Measurements from ENCODE around the gene SLC23A2.

Gene SLC23A2

GRCh38 chr20:4910951-4911350 lies 90.4 kb downstream of the SLC23A2 start:
- ChIA-PET POLR2A (no interaction called here), CTCF (no interaction called here)
- TF ChIP-seq ZNF19 (tag by site-specific recombination; IDR thresholded peaks at IDR 0.05; ENCODE audit: low read depth): no peak
- TF ChIP-seq MZF1 (tag by site-specific recombination; IDR thresholded peaks at IDR 0.05; ENCODE audit: borderline replicate concordance): no peak
- no peak for TF ChIP-seq REPIN1 (tag by site-specific recombination; IDR thresholded peaks at IDR 0.05; ENCODE audit: low read depth)
- no peak for TF ChIP-seq ZNF791 (tag by site-specific recombination; IDR thresholded peaks at IDR 0.05)
- TF ChIP-seq ZNF394 (tag by site-specific recombination; IDR thresholded peaks at IDR 0.05; ENCODE audit: borderline replicate concordance): no peak
- no peak for TF ChIP-seq ZNF596 (tag by site-specific recombination; IDR thresholded peaks at IDR 0.05)
- TF ChIP-seq, protein P1, sequence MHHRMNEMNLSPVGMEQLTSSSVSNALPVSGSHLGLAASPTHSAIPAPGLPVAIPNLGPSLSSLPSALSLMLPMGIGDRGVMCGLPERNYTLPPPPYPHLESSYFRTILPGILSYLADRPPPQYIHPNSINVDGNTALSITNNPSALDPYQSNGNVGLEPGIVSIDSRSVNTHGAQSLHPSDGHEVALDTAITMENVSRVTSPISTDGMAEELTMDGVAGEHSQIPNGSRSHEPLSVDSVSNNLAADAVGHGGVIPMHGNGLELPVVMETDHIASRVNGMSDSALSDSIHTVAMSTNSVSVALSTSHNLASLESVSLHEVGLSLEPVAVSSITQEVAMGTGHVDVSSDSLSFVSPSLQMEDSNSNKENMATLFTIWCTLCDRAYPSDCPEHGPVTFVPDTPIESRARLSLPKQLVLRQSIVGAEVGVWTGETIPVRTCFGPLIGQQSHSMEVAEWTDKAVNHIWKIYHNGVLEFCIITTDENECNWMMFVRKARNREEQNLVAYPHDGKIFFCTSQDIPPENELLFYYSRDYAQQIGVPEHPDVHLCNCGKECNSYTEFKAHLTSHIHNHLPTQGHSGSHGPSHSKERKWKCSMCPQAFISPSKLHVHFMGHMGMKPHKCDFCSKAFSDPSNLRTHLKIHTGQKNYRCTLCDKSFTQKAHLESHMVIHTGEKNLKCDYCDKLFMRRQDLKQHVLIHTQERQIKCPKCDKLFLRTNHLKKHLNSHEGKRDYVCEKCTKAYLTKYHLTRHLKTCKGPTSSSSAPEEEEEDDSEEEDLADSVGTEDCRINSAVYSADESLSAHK (tag by site-specific recombination; IDR thresholded peaks at IDR 0.05): no peak
- TF ChIP-seq, protein P2, sequence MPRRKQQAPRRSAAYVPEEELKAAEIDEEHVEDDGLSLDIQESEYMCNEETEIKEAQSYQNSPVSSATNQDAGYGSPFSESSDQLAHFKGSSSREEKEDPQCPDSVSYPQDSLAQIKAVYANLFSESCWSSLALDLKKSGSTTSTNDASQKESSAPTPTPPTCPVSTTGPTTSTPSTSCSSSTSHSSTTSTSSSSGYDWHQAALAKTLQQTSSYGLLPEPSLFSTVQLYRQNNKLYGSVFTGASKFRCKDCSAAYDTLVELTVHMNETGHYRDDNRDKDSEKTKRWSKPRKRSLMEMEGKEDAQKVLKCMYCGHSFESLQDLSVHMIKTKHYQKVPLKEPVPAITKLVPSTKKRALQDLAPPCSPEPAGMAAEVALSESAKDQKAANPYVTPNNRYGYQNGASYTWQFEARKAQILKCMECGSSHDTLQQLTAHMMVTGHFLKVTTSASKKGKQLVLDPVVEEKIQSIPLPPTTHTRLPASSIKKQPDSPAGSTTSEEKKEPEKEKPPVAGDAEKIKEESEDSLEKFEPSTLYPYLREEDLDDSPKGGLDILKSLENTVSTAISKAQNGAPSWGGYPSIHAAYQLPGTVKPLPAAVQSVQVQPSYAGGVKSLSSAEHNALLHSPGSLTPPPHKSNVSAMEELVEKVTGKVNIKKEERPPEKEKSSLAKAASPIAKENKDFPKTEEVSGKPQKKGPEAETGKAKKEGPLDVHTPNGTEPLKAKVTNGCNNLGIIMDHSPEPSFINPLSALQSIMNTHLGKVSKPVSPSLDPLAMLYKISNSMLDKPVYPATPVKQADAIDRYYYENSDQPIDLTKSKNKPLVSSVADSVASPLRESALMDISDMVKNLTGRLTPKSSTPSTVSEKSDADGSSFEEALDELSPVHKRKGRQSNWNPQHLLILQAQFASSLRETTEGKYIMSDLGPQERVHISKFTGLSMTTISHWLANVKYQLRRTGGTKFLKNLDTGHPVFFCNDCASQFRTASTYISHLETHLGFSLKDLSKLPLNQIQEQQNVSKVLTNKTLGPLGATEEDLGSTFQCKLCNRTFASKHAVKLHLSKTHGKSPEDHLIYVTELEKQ (tag by site-specific recombination; IDR thresholded peaks at IDR 0.05; ENCODE audit: borderline replicate concordance): no peak
- TF ChIP-seq, protein P3, sequence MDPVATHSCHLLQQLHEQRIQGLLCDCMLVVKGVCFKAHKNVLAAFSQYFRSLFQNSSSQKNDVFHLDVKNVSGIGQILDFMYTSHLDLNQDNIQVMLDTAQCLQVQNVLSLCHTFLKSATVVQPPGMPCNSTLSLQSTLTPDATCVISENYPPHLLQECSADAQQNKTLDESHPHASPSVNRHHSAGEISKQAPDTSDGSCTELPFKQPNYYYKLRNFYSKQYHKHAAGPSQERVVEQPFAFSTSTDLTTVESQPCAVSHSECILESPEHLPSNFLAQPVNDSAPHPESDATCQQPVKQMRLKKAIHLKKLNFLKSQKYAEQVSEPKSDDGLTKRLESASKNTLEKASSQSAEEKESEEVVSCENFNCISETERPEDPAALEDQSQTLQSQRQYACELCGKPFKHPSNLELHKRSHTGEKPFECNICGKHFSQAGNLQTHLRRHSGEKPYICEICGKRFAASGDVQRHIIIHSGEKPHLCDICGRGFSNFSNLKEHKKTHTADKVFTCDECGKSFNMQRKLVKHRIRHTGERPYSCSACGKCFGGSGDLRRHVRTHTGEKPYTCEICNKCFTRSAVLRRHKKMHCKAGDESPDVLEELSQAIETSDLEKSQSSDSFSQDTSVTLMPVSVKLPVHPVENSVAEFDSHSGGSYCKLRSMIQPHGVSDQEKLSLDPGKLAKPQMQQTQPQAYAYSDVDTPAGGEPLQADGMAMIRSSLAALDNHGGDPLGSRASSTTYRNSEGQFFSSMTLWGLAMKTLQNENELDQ (tag by site-specific recombination; IDR thresholded peaks at IDR 0.05; ENCODE audit: low read depth): no peak
- TF ChIP-seq ZBTB7A (tag by site-specific recombination; IDR thresholded peaks at IDR 0.05; ENCODE audit: low read depth): no peak
- TF ChIP-seq, protein P4, sequence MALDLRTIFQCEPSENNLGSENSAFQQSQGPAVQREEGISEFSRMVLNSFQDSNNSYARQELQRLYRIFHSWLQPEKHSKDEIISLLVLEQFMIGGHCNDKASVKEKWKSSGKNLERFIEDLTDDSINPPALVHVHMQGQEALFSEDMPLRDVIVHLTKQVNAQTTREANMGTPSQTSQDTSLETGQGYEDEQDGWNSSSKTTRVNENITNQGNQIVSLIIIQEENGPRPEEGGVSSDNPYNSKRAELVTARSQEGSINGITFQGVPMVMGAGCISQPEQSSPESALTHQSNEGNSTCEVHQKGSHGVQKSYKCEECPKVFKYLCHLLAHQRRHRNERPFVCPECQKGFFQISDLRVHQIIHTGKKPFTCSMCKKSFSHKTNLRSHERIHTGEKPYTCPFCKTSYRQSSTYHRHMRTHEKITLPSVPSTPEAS (tag by site-specific recombination; IDR thresholded peaks at IDR 0.05): no peak
- TF ChIP-seq, protein P5, sequence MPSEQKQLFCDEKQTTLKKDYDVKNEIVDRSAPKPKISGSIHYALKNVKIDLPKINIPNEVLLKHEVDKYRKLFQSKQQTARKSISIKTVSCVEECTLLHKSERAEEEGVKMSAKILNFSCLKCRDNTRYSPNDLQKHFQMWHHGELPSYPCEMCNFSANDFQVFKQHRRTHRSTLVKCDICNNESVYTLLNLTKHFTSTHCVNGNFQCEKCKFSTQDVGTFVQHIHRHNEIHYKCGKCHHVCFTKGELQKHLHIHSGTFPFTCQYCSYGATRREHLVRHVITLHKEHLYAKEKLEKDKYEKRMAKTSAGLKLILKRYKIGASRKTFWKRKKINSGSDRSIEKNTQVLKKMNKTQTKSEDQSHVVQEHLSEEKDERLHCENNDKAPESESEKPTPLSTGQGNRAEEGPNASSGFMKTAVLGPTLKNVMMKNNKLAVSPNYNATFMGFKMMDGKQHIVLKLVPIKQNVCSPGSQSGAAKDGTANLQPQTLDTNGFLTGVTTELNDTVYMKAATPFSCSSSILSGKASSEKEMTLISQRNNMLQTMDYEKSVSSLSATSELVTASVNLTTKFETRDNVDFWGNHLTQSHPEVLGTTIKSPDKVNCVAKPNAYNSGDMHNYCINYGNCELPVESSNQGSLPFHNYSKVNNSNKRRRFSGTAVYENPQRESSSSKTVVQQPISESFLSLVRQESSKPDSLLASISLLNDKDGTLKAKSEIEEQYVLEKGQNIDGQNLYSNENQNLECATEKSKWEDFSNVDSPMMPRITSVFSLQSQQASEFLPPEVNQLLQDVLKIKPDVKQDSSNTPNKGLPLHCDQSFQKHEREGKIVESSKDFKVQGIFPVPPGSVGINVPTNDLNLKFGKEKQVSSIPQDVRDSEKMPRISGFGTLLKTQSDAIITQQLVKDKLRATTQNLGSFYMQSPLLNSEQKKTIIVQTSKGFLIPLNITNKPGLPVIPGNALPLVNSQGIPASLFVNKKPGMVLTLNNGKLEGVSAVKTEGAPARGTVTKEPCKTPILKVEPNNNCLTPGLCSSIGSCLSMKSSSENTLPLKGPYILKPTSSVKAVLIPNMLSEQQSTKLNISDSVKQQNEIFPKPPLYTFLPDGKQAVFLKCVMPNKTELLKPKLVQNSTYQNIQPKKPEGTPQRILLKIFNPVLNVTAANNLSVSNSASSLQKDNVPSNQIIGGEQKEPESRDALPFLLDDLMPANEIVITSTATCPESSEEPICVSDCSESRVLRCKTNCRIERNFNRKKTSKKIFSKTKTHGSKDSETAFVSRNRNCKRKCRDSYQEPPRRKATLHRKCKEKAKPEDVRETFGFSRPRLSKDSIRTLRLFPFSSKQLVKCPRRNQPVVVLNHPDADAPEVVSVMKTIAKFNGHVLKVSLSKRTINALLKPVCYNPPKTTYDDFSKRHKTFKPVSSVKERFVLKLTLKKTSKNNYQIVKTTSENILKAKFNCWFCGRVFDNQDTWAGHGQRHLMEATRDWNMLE (tag by site-specific recombination; conservative IDR thresholded peaks at IDR 0.05; ENCODE audit: low read depth): no peak
- TF ChIP-seq ZNF223 (tag by site-specific recombination; IDR thresholded peaks at IDR 0.05): no peak
- TF ChIP-seq ZNF426 (tag by site-specific recombination; IDR thresholded peaks at IDR 0.05): no peak
- TF ChIP-seq ZNF776 (tag by site-specific recombination; IDR thresholded peaks at IDR 0.05; ENCODE audit: borderline replicate concordance): no peak
- H3K4me3 ChIP-seq (ENCODE audit: low read depth, low read length): no peak overlapping the region
- peaks cover 1% of the 10 kb centered on the region for H3K4me1 ChIP-seq (ENCODE audit: control insufficient read depth, insufficient read depth, low read length)
- peaks cover 0 to 20% of the 10 kb centered on the region in 2 experiments; a peak in 2 of 3 replicates for H3K36me3 ChIP-seq (ENCODE audit: control insufficient read depth in 2 of 2, insufficient read depth in 1 of 2, low read length in 2 of 2)
- no peaks in the 10 kb centered on the region; the same call in 1 of the 2 replicates for H3K9me3 ChIP-seq (ENCODE audit: control insufficient read depth, insufficient read depth, low read depth, low read length)
- no peak overlapping the region for H3K27ac ChIP-seq (ENCODE audit: extremely low read depth, low read depth, low read length)

Measured in HEK293 (cell line).